HepG2 (cell line): ENCODE results near the gene KLF16. TPM values are rescaled to one million over a fixed set of nuclear protein-coding genes. Genes with fewer than 3 reads are reported as not detected.

Experiments used
- FOXP1 ChIP-seq, 2 experiments: fragments of 450-650 bp in 1 of 2; IDR thresholded peaks; 2 replicates each; pipeline ENCODE4 v1.6.1; 2017 to 2018; ENCODE audit warnings: antibody characterized with exemption in 1 of 2
- KLF11 ChIP-seq: IDR thresholded peaks from 2 replicates; pipeline ENCODE4 v1.6.1; 2016; ENCODE audit warnings: missing compliant biosample characterization
- MATR3 ChIP-seq: sonication (generic); formaldehyde crosslinking; IDR thresholded peaks from 2 replicates; pipeline ENCODE4 v1.4.0; 2020; ENCODE audit warnings: missing genetic modification reagents
- MAZ ChIP-seq, 2 experiments: sonication (generic) in 1 of 2; formaldehyde crosslinking in 1 of 2; IDR thresholded peaks; 2 replicates each; pipeline versions ENCODE4 v1.5.0 to v1.6.1; 2012 to 2020; ENCODE audit warnings: low read depth in 2 of 2, mild to moderate bottlenecking in 2 of 2, borderline replicate concordance in 1 of 2, improper control_type of control experiment in 1 of 2, low read length in 1 of 2, missing genetic modification reagents in 1 of 2, moderate library complexity in 1 of 2
- PHF21A ChIP-seq: sonication (generic); formaldehyde crosslinking; IDR thresholded peaks from 2 replicates; pipeline ENCODE4 v1.5.0; 2020; ENCODE audit warnings: mild to moderate bottlenecking, missing genetic modification reagents
- PHF8 ChIP-seq: sonication (generic); formaldehyde crosslinking; IDR thresholded peaks from 2 replicates; pipeline ENCODE4 v1.5.0; 2020; ENCODE audit warnings: missing genetic modification reagents
- UBTF ChIP-seq: sonication (generic); formaldehyde crosslinking; IDR thresholded peaks from 2 replicates; pipeline ENCODE4 v1.4.0; 2020; ENCODE audit warnings: mild to moderate bottlenecking, missing genetic modification reagents
- ZBTB46 ChIP-seq: sonication (generic); formaldehyde crosslinking; IDR thresholded peaks from 2 replicates; pipeline ENCODE4 v1.4.0; 2020; ENCODE audit warnings: mild to moderate bottlenecking, missing genetic modification reagents, borderline replicate concordance
- ZHX2 ChIP-seq, 2 experiments: sonication (generic) in 1 of 2; formaldehyde crosslinking in 1 of 2; IDR thresholded peaks; 2 replicates each; pipeline versions ENCODE4 v1.6.1 to v1.9.0; 2014 to 2022; ENCODE audit warnings: antibody characterized with exemption in 1 of 2, borderline replicate concordance in 1 of 2, inconsistent platforms in 1 of 2, low read depth in 1 of 2, missing genetic modification reagents in 1 of 2
- ZNF12 ChIP-seq: sonication (generic); formaldehyde crosslinking; IDR thresholded peaks from 2 replicates; pipeline ENCODE4 v1.5.0; 2020; ENCODE audit warnings: missing genetic modification reagents
- ZNF264 ChIP-seq: sonication (generic); formaldehyde crosslinking; IDR thresholded peaks from 2 replicates; pipeline ENCODE4 v1.4.0; 2020; ENCODE audit warnings: missing genetic modification reagents
- ZNF296 ChIP-seq: sonication (generic); formaldehyde crosslinking; conservative IDR thresholded peaks from 2 replicates; pipeline ENCODE4 v1.5.0; 2020; ENCODE audit warnings: mild to moderate bottlenecking, missing genetic modification reagents
- ZNF556 ChIP-seq: sonication (generic); formaldehyde crosslinking; IDR thresholded peaks from 2 replicates; pipeline ENCODE4 v1.4.0; 2020; ENCODE audit warnings: mild to moderate bottlenecking, missing genetic modification reagents, borderline replicate concordance
- ZNF580 ChIP-seq: IDR thresholded peaks from 2 replicates; pipeline ENCODE4 v1.6.1; 2016; ENCODE audit warnings: low read depth, borderline replicate concordance
- ZNF607 ChIP-seq: sonication (generic); formaldehyde crosslinking; IDR thresholded peaks from 2 replicates; pipeline ENCODE4 v1.5.1; 2020; ENCODE audit warnings: missing genetic modification reagents, mild to moderate bottlenecking, borderline replicate concordance
- ZNF713 ChIP-seq: sonication (generic); formaldehyde crosslinking; IDR thresholded peaks from 2 replicates; pipeline ENCODE4 v1.4.0; 2020; ENCODE audit warnings: mild to moderate bottlenecking, missing genetic modification reagents
- ZNF781 ChIP-seq: sonication (generic); formaldehyde crosslinking; IDR thresholded peaks from 2 replicates; pipeline ENCODE4 v1.5.1; 2020; ENCODE audit warnings: borderline replicate concordance, mild to moderate bottlenecking, missing genetic modification reagents; ENCODE audit errors: not compliant biosample characterization
- ZSCAN31 ChIP-seq: sonication (generic); formaldehyde crosslinking; IDR thresholded peaks from 2 replicates; pipeline ENCODE4 v1.5.0; 2020; ENCODE audit warnings: low read depth, mild to moderate bottlenecking, missing genetic modification reagents
- polyA plus RNA-seq, 8 experiments: library from polyadenylated mRNA; depleted of rRNA in 3 of 8; stranded (reverse) in 7 of 8; unstranded in 1 of 8; fragments of >200 nt; fragmentation: Illumina TruSeq in 4 of 8; extraction: Trizol in 4 of 8; gene quantifications; 2 replicates each; pipeline versions ENCODE4 v1.2.1 to v1.2.3, GENCODE V29; 2011 to 2016; ENCODE audit warnings: low read depth in 4 of 8, missing spikeins in 1 of 8, mixed read lengths in 1 of 8; ENCODE audit not compliant: insufficient read depth in 1 of 8
- total RNA-seq, 5 experiments: library from RNA; depleted of rRNA; stranded (reverse); fragments of >200 nt; fragmentation: Illumina TruSeq; extraction: Trizol; gene quantifications; 2 replicates each; pipeline ENCODE4 v1.2.3, GENCODE V29; 2016; ENCODE audit warnings: low read depth in 1 of 5

Gene KLF16
- total and polyA plus RNA-seq, 2 of the 13 experiments (the other 11 are each of a cell fraction or from before 2014, with no cell fraction given): 3.5 to 6.7 TPM

GRCh38 chr19:1871140-1871597 lies 7.8 kb upstream of the KLF16 start (continued):
- TF ChIP-seq ZHX2 (IDR thresholded peaks at IDR 0.05; ENCODE audit: low read depth): no peak
- no peak for TF ChIP-seq ZHX2 (CRISPR knock-in tag; IDR thresholded peaks at IDR 0.05; ENCODE audit: borderline replicate concordance)
- peak; percentile 93 for TF ChIP-seq UBTF (CRISPR knock-in tag)
- peak; percentile 66; the same call in 1 of the 2 replicates for TF ChIP-seq ZNF264 (CRISPR knock-in tag)
- no peak for TF ChIP-seq ZNF713 (CRISPR knock-in tag)
- TF ChIP-seq ZNF580: peak; percentile 87
- peak; percentile 86 for TF ChIP-seq PHF21A (CRISPR knock-in tag)
- TF ChIP-seq ZBTB46: no peak
- TF ChIP-seq FOXP1 (IDR thresholded peaks at IDR 0.05): no peak
- peak; percentile 71 for TF ChIP-seq FOXP1 (CRISPR knock-in tag; IDR thresholded peaks at IDR 0.05)
- TF ChIP-seq PHF8 (CRISPR knock-in tag): peak; percentile 49; the same call in 1 of the 2 replicates
- TF ChIP-seq MAZ (IDR thresholded peaks at IDR 0.05; ENCODE audit: borderline replicate concordance, low read depth, low read length): 0 out of 2 replicates have a peak, but pooled peaks have one; percentile 22
- TF ChIP-seq MAZ (CRISPR knock-in tag; IDR thresholded peaks at IDR 0.05; ENCODE audit: low read depth): peak; percentile 84
- peak; percentile 21; the same call in 1 of the 2 replicates for TF ChIP-seq ZNF12
- TF ChIP-seq ZNF781 (CRISPR knock-in tag): peak; percentile 17
- peak; percentile 79; the same call in 1 of the 2 replicates for TF ChIP-seq ZNF607 (CRISPR knock-in tag)
- TF ChIP-seq ZSCAN31 (CRISPR knock-in tag): peak; percentile 67; the same call in 1 of the 2 replicates
- no peak for TF ChIP-seq MATR3 (CRISPR knock-in tag)
- 0 out of 2 replicates have a peak, but pooled peaks have one; percentile 51 for TF ChIP-seq ZNF556 (CRISPR knock-in tag)
- TF ChIP-seq ZNF296: peak; percentile 68; the same call in 1 of the 2 replicates
- no peak for TF ChIP-seq KLF11 (CRISPR knock-in tag)
